Ramos (cell line): ENCODE measurements around the gene PCYT1B.

Source experiments
- in situ Hi-C: fragments of 300-500 bp; cut with MboI; formaldehyde crosslinking; loops from one replicate; pipeline ENCODE4 v1.14.3; 2022; ENCODE audit warnings: low sequenced_read_pairs; ENCODE audit not compliant: unreplicated experiment

Gene PCYT1B

GRCh38 chrX:24536551-24536950 lies 110.6 kb downstream of the PCYT1B start:
- in situ Hi-C loops: no loop called here

GRCh38 chrX:24528605-24529004 lies 118.5 kb downstream of the PCYT1B start:
- in situ Hi-C loops: no loop called here

DNA sequence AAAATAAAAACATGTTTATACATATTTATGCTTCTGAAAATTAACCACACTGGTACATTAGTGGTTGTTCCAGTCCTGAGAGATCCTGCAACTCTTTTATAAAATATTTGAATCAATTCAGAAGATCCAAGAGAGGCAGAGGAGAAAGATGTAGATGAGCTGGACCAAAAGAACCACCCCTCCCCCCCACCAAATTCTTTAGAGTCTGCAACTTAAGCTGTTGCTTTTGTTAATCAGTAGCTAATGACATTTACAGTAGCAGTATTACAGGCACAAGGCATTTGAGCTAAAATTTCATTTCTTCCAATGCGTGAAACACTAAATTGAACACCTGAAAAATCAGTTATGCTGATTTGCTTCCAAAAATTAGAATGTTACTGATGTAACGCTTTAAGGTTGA lies 120.5 kb downstream of the PCYT1B start:
- in situ Hi-C loops: no loop called here

GRCh38 chrX:24525455-24525854 lies 121.7 kb downstream of the PCYT1B start:
- in situ Hi-C loops: no loop called here

DNA sequence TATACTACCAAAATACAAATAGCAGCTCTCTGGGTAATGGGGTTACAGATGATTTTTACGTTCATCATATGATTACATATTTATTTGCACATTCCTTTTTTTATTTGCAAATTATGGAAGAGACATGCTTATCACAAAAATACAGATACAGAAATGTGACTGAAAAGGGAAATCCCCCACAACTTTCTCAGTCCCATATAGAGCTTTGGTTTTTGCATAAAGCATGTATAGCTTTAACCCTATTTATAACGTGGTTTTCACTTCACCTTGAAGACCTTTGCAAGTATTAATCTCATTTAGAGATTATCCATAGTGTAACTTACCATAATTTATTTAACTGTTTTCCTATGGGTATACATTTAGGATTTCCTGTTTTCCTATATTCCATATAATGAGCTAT lies 126.7 kb downstream of the PCYT1B start:
- in situ Hi-C loops: no loop called here

GRCh38 chrX:24515447-24515846 lies 131.7 kb downstream of the PCYT1B start:
- in situ Hi-C loops: no loop called here

GRCh38 chrX:24513416-24513815 lies 133.7 kb downstream of the PCYT1B start:
- in situ Hi-C loops: no loop called here

DNA sequence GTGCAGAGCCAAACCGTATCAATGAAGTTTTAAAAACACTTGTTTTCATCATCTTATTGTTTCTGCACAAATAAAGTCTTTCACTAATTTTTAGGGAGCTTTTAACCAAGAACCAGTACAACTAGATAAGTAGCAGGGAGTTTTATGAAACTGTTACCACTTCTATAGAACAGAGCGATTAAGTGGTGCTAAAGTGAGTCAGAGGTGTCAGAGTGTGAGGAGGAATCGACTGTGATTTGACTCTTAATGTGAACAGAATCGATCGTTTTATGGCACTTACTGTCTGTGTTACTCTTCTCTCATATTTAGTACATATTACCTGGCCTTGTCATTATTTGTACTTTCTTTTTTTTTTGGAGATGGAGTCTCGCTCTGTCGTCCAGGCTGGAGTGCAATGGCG lies 138.8 kb downstream of the PCYT1B start:
- in situ Hi-C loops: loop anchor here (10.0 kb wide), 1 partner anchor 114 kb away; no protein-coding TSS in a partner anchor
